Non-pigmented ciliary epithelial cell (primary cell): ENCODE measurements around the gene CHRNG.
"Not testable (repeated sequence)": the region's sequence is repeated elsewhere in the genome, so short reads cannot be mapped to it uniquely, and the experiment has no call there.

Source experiments
- DNase-seq: peaks from one replicate; pipeline ENCODE4 v3.0.0-alpha.2; 2010; ENCODE audit warnings: low read depth

Gene CHRNG

DNA sequence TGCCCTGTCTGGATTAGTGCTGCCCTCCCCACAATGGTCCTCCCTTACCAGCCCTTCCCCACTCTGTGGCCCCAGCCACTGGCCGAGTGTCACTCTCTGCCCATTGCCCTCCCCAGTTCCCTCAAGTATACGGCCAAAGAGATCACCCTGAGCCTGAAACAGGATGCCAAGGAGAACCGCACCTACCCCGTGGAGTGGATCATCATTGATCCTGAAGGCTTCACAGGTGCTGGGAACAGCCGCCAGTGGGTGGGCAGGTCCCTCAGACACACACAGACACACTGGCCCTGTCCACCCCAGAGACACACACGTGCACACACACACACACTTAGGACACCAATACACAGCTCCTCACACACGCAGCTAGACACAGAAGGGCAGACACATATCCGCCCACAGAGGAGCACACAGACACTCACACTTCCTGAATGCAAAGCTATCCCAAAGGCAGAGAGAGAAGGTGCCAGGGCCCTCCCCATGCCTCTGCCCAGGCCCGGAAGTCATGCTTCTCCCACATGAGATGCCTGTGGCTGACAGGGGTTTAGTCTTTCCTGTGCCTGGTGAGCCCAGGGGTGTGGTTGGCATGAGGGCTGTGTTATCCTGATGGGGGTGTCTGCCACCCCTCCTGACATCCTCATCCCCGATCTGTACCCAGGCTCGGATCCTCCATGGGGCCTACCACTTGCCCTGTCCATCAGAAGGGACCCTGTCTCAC, 10.6 kb upstream of the CHRNG start:
- no peak for DNase-seq

GRCh38 chr2:232529806-232530547, 9.5 kb upstream of the CHRNG start:
- no peak for DNase-seq

DNA sequence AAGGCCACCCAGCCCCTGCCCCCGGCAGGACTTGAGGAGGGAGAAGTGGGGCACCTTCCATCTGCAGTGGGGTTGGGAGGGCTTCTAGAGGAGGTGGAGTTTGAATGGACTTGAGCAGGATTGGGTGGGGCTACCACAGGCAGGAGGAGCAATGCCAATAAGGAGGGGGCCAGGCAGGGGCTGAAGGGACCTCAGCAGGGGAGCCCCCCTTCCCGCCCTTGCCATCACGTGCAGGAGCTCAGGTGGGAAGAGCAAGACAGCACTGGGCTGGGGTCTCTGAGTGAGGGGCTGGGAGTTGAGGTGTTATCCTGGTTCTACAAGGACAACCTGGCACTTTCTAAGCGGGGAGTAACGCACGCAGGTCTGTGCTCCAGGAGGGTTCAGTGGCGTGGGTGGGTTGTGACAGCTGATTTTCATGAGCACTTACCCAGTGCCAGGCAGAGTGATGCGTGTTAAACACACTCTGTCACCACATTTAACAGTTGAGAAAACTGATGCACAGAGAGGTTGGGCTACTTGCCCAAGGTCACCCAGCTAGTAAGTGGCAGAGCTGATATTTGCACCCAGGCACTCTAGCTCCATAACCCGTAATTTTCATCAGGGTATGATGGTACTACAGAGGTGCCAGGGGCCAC, 8.7 kb upstream of the CHRNG start:
- DNase-seq: no peak

- DNase-seq: no peak
Observed at GRCh38 chr2:232532419-232532818, 7.1 kb upstream of the CHRNG start.

DNA sequence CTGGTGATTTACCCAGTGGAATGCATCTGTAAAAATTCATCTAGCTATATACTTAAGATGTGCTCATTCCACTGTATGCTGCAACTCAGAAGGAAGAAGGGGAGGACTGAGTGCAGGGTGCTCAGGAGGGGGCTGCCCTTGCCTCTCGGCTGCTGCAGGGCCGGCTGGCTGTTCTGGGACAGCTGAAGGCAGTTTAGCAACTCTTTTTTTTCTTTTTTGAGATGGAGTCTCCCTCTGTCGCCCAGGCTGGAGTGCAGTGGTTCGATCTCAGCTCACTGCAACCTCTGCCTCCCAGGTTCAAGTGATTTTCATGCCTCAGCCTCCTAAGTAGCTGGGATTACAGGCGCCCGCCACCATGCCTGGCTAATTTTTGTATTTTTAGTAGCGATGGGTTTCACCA, 6.7 kb upstream of the CHRNG start:
- DNase-seq: not testable (repeated sequence)

DNA sequence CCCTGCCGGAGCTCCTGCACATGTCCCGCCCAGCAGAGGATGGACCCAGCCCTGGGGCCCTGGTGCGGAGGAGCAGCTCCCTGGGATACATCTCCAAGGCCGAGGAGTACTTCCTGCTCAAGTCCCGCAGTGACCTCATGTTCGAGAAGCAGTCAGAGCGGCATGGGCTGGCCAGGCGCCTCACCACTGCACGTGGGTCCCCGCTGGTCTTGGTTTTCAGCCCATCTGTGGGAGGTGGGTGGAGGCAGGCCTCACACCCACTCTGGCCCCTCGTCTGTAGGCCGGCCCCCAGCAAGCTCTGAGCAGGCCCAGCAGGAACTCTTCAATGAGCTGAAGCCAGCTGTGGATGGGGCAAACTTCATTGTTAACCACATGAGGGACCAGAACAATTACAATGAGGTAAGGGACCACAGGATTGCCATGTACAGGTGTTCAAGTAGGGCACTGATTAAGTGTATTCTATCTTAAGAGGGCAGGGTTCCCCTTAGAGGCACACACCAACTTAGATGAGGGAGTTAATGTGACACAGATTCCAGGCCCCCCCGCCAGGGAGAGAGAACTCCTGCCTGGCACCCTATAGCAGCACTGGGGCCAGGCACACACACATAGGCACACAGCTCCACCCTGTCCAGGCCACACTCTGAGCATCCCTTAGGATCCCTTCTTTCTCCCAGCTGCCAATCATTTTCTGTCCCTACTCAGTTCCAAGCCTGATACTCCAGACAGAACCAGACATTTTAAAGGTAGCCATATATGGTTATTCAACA, 5.4 kb upstream of the CHRNG start:
- DNase-seq: no peak

- no peak for DNase-seq
Observed at GRCh38 chr2:232534940-232535651, 4.4 kb upstream of the CHRNG start.

- no peak for DNase-seq
Observed at GRCh38 chr2:232535761-232536530, 3.5 kb upstream of the CHRNG start.

- DNase-seq: no peak
Observed at GRCh38 chr2:232537079-232537478, 2.4 kb upstream of the CHRNG start.

- no peak for DNase-seq
Observed at GRCh38 chr2:232537499-232537898, 2.0 kb upstream of the CHRNG start.

GRCh38 chr2:232538671-232539070, 821 bp upstream of the CHRNG start:
- no peak for DNase-seq

DNA sequence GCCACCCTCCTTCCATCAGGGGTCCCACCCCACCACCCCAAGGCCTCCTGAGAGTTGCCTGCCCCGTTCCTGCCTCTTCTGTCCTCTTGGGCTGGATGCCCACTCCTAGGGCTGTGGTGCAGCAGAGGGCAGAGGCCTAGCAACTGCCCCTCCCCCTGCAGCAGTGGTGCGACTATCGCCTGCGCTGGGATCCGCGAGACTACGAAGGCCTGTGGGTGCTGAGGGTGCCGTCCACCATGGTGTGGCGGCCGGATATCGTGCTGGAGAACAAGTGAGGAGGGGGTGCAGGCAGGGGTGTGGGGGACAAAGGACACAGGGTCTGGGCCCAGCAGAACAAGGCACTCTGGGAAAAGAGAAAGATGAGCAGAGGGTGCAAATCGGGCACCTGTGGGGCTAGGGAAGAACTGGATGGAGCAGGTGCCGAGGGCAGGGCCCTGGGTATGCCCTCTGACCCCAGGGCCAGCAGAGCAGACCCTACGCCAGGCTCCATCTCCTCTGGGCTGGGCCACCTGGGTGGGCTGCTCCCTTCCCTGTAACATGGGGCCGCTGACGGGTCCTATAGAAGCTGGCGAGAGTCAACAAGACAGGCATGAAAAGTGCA, 1.0 kb downstream of the CHRNG start:
- no peak for DNase-seq

GRCh38 chr2:232541195-232541960, 1.9 kb downstream of the CHRNG start:
- DNase-seq: no peak

- DNase-seq: no peak
Observed at GRCh38 chr2:232541961-232542714, 2.6 kb downstream of the CHRNG start.

- DNase-seq: no peak
Observed at GRCh38 chr2:232542715-232543467, 3.4 kb downstream of the CHRNG start.

DNA sequence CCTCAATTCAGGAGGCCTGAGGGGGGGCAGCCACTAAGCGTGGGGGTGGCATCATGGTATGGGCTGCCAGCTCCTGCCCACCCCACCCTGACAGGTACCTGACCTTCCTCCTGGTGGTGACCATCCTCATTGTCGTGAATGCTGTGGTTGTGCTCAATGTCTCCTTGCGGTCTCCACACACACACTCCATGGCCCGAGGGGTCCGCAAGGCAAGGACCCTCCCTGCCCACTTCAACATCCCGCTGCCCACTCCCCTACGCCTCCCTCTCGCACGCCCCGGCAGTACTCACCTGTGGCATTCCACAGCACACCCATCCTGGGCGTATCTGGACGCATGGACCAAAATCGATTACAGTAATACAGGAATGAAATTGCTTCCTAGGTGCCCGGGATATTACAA, 4.0 kb downstream of the CHRNG start:
- DNase-seq: no peak

- DNase-seq: no peak
Observed at GRCh38 chr2:232543928-232544631, 4.6 kb downstream of the CHRNG start.

DNA sequence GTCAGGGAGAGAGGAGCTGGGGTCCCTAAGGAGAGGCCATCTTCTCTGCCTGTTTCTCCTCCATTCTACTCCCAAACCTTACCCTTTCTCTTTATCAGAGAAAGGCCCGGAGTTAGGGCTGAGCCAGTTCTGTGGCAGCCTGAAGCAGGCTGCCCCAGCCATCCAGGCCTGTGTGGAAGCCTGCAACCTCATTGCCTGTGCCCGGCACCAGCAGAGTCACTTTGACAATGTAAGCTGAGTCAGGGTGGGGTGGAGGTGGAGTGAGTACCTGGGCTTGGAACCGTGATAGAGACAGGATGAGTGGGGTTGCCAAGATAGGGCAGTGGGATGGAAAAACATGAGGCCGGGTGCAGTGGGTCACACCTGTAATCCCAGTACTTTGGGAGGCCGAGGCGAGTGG, 5.2 kb downstream of the CHRNG start:
- no peak for DNase-seq
